ENCODE measurements around the gene NDUFC1. TPM values are rescaled to one million over a fixed set of nuclear protein-coding genes. Genes with fewer than 3 reads are reported as not detected.

NDUFC1 gene
- total RNA-seq, 4 donors from 2014 or later: 23.9 to 34.5 (median 29.7) TPM

DNA sequence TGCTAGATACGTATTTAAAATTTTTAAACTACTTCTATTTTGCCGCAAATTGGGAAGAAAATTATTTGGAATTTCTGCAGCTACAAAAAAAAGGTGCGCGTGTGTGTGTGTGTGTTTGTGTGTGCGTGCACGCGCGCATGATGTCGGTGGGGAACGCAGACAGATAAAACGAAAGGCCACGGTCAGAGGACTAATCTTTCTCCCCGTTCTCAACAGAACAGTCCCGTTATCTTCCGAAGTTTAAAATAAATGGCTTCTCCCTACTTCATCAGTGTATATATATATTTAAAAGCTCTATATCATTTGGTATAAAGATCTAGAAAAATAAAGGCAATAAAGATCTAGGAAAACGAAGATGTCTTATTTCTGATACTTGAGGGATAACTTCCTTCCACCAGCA lies 23.8 kb downstream of the NDUFC1 start:
- DNase-seq (ENCODE audit: low spot score) (no peak), ATAC-seq (ENCODE audit: low FRiP score) (no peak)
- TF ChIP-seq, protein P1, sequence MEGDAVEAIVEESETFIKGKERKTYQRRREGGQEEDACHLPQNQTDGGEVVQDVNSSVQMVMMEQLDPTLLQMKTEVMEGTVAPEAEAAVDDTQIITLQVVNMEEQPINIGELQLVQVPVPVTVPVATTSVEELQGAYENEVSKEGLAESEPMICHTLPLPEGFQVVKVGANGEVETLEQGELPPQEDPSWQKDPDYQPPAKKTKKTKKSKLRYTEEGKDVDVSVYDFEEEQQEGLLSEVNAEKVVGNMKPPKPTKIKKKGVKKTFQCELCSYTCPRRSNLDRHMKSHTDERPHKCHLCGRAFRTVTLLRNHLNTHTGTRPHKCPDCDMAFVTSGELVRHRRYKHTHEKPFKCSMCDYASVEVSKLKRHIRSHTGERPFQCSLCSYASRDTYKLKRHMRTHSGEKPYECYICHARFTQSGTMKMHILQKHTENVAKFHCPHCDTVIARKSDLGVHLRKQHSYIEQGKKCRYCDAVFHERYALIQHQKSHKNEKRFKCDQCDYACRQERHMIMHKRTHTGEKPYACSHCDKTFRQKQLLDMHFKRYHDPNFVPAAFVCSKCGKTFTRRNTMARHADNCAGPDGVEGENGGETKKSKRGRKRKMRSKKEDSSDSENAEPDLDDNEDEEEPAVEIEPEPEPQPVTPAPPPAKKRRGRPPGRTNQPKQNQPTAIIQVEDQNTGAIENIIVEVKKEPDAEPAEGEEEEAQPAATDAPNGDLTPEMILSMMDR (IDR thresholded peaks at IDR 0.05): no peak

DNA sequence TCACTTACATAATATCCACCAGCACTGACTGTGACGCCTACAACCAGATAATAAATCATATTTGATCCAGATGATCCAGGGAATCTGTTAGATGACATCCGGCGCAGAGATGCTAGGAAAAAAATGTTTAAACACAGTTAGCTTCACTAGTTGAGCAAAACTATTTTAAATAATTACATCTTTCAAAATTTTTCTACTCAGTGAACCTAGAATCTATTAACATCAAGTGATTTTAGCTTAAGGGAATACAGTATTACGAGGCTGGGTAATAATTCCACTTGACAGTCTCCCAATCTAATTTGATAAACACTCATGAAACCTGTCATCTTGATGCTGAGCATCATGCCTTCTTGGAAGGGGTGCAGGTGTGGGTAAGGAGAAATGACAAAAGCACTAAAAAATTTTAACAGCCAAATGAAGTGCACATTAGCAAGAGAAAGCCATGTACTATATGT lies 27.0 kb downstream of the NDUFC1 start:
- TF ChIP-seq, protein P1 (IDR thresholded peaks at IDR 0.05): no peak
- DNase-seq (ENCODE audit: low spot score) (no peak), ATAC-seq (ENCODE audit: low FRiP score) (no peak)

DNA sequence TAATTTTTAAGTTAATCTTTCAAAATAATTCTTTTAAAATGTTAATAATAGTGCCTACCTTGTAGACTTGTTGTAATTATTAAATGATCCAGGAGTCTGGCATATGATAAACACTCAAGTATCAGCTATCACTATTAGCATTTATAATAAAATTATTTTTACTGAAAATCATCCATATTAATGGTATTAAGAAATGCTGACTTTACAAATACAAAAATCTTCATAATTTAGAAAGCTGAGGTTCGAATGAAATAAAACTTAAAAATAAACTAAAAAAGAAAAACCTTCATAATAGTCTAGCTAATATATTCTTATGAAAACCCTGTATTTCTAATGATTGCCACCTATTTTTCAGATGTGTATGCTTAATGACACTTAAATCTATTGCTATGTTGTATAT lies 27.5 kb downstream of the NDUFC1 start:
- TF ChIP-seq, protein P1 (IDR thresholded peaks at IDR 0.05): no peak
- ATAC-seq (ENCODE audit: low FRiP score): no peak
- DNase-seq (ENCODE audit: low spot score): no peak

DNA sequence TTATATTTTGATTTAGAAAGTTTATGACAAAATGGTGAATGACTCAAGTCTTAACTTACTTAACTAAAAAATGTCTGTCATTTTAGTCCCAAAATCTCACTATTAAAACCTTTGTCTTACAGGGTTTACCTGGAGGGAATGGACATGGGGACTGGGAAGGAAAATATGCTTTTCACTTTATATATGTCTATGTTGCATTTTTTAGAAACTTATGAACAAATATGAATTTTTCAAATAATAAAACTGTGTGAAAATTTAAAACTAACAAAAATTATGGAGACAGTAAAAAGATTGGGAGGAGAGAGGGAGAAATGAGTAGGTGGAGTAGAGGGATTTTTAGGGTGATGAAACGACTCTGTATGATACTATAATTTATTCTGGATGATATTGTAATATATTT lies 28.4 kb downstream of the NDUFC1 start:
- TF ChIP-seq, protein P1 (IDR thresholded peaks at IDR 0.05): no peak
- ATAC-seq (ENCODE audit: low FRiP score): no peak
- DNase-seq (ENCODE audit: low spot score): no peak

DNA sequence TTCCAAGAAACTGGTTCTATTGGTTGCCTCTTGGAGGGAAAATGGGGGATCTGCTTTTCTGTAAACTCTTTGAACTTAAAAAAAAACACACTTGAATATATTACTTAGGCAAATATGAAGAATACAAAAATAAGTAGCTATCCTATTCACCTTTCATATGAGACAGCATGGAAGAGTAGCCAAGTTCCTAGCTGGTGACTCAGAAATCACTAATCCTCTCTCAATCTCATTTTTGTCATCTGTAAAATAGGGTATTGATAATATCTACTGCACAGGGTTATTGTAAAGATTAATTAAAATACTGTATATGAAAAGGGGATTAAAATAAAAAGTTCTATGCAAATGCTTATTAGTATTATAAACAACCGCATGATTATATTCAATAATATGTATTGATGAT lies 35.0 kb downstream of the NDUFC1 start:
- TF ChIP-seq, protein P1 (IDR thresholded peaks at IDR 0.05): no peak
- no peak for ATAC-seq (ENCODE audit: low FRiP score)

DNA sequence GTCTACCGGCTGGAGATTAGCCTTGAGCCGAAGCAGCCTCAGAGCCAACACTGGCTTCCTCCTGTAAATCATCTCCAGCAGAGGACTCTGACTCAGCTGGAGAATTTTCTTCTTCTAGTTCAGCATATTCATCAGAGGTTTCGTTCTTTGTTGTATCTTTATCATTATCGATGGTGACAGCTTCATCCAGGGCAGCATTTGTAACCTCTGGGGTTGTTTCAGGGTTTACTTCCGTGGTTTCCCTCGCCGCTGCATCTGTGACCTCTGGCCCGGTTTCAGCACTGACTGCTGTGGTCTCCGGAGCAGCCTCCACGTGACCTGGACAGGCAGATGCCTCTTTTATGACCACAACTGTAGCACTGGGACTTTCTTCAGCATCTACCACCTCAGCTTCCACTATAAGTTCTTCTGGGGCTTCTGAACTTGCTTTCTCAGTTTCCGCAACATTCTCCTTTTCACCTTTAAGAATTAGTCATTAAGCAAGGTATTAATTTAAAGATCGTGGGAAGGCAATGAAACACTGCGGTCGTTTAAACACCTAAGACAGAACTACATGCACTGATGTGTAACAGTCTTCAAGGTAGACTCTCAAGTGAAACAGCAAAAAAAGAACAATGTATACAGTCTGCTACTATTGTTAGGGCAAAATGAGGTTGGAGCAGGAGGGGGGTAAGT lies 35.6 kb downstream of the NDUFC1 start:
- TF ChIP-seq, protein P1 (IDR thresholded peaks at IDR 0.05): no peak
- ATAC-seq (ENCODE audit: low FRiP score) (peak; percentile 89), DNase-seq (ENCODE audit: low spot score) (no peak)

More for the DNA sequence above, 35.0 kb downstream of the NDUFC1 start:
- DNase-seq (ENCODE audit: low spot score): no peak

DNA sequence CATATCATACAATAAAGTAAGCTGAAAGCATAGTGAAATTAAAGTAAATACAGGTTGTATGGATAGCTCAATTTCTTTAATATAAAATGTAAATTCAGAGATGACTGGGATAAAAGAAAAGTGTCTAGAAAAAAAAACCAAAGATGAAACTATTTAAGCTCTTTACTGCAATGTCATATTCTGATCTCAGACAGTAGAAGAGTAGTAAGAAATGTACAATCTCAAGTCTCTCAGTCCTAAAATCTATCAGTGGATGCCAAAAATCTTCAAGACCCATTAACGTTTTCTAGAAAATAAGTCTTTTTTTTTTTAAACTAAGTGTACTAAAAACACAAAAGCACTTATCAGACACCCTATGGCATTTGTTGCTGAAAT lies 36.1 kb downstream of the NDUFC1 start:
- no peak for ATAC-seq (ENCODE audit: low FRiP score)
- TF ChIP-seq, protein P1 (IDR thresholded peaks at IDR 0.05): no peak

More for the DNA sequence above, 36.1 kb downstream of the NDUFC1 start:
- DNase-seq (ENCODE audit: low spot score): no peak

All from omental fat pad (tissue), 4 donors.